Stimulated activated CD4-positive, alpha-beta T cell treated with anti-CD3 and anti-CD28 coated beads, TNF-alpha, amount 100 ng/mL, for 4 hours (primary cell): ENCODE results near the gene DBN1.

Experiments
- DNase-seq, 3 experiments: peaks; one replicate each; pipeline ENCODE4 v3.0.0-alpha.2; 2020; ENCODE audit warnings: low read depth in 3 of 3

DBN1 gene

GRCh38 chr5:177443144-177443983 is 30.1 kb downstream of the DBN1 start:
- no peak for DNase-seq

DNA sequence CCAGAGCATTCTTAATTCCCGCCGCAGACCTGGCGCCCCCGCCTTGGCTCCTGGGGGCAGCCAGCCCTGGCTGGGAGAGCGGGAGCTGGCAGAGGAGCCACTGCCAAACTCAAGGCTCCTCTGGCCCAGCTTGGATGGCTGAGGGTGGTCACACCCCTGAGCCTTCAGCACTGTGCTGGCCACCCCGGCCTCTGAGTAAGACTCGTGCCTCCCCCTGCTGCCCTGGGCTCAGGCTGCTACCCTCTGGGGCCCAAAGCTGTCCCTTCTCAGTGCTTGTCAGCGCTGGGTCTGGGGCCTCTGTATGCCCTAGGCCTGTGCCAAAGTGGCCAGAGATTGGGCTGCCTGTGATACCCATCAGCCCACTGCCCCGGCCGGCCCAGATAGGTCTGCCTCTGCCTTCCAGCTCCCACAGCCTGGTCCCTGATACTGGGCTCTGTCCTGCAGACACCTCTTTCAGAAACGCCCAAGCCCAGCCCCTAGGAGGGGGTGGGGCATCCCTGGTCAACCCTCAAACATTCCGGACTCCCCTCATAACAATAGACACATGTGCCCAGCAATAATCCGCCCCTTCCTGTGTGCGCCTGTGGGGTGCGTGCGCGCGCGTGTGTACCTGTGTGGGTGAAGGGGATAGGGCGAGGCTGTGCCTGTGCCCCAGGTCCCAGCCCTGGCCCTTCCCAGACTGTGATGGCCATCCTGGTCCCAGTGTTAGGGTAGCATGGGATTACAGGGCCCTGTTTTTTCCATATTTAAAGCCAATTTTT is 31.2 kb downstream of the DBN1 start:
- no peak for DNase-seq

GRCh38 chr5:177440990-177441780 is 32.2 kb downstream of the DBN1 start:
- no peak for DNase-seq

DNA sequence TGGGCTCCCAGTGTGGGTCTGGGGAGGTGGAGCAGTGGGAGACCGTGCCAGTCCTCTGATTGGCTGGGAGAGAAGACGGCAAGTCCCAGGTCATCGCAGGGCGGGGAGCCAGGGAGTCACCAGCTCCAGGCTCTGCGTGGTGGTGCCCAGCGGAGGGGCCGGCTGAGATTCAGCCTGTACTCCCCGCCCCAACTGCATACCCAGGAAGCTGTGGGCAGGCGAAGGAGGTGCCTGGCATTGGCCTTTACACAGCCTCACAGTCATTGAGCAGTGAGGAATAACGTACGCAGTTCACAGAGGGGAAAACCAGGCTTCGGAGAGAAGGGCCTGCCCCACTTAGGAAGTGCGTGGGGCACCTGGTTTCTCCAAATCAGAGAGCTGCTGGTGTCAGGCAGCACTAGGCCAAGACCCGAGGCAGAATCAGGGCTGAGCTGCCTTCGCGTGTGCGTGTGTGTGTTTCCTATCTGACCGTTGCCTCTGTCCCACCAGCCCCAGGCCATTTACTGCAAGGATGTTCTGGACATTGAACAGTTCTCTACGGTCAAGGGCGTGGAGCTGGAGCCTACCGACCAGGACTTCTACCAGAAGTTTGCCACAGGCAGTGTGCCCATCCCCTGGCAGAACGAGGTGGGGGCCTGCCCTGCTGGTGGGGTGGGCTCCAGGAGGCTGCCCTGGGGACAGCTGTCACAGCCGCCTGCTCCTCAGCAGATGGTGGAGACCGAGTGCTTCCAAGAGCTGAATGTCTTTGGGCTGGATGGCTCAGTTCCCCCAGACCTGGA is 33.0 kb downstream of the DBN1 start:
- peak in 1 of 3 experiments; percentile 35 for DNase-seq

DNA sequence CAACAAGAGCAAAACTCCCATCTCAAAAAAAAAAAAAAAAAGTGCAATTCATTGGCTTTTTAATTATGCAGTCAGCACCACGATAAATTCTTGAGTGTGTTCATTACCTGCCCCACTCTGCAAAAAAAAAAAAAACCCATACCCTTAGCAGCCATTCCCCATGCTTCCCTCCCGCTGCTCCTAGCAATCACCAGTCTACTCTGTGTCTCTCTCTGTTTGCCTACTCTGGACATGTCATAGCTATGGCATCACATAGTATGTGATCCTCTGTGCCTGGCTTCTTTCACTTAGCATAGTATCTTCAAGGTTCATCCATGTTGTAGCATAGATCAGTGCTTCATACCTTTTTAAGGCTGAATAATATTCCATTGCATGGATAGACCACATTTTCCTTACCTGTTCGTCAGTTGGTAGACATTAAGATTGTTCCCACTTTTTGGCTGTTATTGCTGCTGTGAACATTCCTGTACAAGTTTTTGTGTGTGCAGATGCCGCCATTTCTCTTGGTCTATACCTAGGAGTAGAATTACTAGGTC is 33.8 kb downstream of the DBN1 start:
- DNase-seq = no peak

- no peak for DNase-seq
Measured at GRCh38 chr5:177438468-177438867, 35.0 kb downstream of the DBN1 start.

GRCh38 chr5:177437623-177438022 is 35.8 kb downstream of the DBN1 start:
- no peak for DNase-seq

GRCh38 chr5:177435847-177436536 is 37.4 kb downstream of the DBN1 start:
- DNase-seq = no peak

- no peak for DNase-seq
Measured at GRCh38 chr5:177434942-177435738, 38.3 kb downstream of the DBN1 start.

- DNase-seq = peak in 1 of 3 experiments; percentile 49
Measured at GRCh38 chr5:177434437-177434836, 39.0 kb downstream of the DBN1 start.

- no peak for DNase-seq
Measured at GRCh38 chr5:177433658-177434217, 39.7 kb downstream of the DBN1 start.

- no peak for DNase-seq
Measured at GRCh38 chr5:177432839-177433657, 40.4 kb downstream of the DBN1 start.

DNA sequence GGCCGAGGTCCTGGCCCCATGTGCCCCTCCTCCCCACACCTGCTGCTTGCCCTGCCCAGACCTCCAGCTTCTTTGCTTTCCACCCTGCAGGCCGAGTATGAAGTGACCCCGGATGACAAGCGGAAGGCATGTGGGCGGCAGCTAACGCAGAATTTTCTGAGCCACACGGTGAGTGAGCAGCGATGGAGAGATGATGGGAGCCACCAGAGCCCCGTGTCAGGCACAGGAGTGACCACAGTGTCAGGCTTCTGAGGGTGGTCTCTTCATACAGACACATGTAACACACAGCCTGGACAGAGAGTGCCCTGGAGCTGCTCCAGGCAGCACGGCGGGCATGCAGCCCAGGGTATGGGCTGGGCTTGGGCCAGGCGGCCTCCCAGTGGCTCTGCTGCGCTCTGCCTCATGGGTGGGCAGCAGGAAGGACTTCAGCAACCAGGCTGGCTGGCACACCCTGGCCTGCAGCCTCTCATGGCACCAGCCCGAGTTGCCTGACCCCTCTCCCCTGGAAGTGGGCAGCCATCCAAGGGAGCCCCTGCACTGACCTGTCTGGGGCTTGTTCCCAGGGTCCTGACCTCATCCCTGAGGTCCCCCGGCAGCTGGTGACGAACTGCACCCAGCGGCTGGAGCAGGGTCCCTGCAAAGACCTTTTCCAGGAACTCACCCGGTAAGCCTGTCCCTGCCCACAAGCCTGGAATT is 41.1 kb downstream of the DBN1 start:
- no peak for DNase-seq

DNA sequence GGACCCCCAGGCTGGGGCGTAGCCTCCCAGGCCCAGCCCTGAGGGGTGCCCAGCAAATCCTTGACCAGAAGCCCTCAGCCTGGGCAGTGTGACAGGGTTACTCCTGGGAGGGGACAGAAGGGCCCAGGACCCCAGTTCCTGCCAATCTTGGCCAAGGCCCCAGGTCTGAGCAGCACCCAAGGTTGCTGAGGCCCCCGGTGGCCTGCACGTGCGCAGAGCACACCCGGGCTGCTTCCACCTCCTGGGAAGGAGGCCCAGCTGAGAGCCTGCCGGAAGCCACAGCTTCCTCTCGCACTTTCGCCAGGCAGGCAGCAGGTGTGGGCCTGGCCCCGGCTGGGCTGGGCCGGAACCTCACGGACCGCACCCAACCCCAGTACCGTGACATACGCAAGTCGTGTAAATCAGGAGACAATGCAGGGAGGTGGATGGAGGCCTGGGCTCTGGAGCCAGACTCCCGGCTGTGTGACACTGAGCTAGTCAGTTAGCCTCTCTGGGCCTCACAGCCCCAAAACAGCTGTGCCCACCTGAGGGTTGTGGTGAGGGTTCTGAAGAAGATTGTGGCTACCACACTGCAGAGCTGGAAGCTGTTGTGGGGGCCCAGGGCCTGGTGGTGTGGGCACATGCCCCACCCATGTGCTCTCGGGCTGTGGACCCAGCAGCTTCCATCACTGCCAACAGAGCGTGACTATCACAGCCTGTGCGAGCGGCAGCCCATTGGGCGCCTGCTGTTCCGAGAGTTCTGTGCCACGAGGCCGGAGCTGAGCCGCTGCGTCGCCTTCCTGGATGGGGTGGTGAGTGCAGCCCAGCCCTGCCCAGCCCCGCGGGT is 41.9 kb downstream of the DBN1 start:
- DNase-seq = peak in 1 of 3 experiments; percentile 33

GRCh38 chr5:177430972-177431316 is 42.5 kb downstream of the DBN1 start:
- no peak for DNase-seq

DNA sequence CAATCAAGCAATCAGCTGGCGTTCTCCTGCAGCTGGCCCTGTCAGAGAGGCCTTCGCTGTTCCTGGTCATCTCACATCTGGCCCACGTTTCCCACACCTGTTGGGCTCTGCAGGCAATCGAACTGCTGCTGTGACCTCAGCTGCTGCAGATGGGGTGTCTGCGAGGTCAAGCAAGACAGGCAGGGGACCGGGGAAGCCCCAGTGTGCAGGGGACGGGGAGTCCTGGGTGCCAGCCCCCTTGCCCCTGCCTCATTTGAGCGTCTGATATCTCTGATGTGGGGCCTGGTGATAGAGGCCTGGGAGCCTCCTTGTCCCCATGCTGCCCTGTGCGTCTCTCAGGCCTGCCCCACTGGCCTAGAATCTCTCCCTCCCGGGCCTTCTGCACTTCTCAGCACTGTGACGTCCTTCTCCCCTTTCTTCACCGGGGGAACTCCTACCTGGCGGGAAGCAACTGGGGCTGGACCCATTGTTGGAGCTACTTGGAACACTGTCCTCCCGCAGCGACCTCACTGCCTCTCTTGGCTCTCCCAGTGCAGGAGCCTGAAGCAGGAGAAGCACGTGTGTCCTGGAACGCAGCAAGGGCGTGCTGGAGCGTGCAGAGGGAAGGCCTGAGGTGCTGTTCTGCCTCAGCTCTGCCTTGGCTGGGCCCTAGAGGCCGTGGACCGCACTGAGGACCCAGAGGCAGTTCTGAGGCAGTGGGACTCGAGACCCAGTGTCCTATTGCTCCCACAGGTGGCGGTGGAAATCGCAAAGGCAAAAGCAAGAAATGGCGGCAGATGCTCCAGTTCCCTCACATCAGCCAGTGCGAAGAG is 43.1 kb downstream of the DBN1 start:
- no peak for DNase-seq
